Measurements from ENCODE around the gene SERPINB6. TPM values are rescaled to one million over a fixed set of nuclear protein-coding genes. Genes with fewer than 3 reads are reported as not detected.

Gene SERPINB6
- total and polyA plus RNA-seq, 9 of the 15 experiments (the other 6 are each of a cell fraction or from before 2014, with no cell fraction given), result 86.6 to 211 (median 143) TPM

- TF ChIP-seq, protein P1, sequence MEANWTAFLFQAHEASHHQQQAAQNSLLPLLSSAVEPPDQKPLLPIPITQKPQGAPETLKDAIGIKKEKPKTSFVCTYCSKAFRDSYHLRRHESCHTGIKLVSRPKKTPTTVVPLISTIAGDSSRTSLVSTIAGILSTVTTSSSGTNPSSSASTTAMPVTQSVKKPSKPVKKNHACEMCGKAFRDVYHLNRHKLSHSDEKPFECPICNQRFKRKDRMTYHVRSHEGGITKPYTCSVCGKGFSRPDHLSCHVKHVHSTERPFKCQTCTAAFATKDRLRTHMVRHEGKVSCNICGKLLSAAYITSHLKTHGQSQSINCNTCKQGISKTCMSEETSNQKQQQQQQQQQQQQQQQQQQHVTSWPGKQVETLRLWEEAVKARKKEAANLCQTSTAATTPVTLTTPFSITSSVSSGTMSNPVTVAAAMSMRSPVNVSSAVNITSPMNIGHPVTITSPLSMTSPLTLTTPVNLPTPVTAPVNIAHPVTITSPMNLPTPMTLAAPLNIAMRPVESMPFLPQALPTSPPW (CRISPR knock-in tag; IDR thresholded peaks at IDR 0.05), result peak; percentile 61
- TF ChIP-seq, protein P2, sequence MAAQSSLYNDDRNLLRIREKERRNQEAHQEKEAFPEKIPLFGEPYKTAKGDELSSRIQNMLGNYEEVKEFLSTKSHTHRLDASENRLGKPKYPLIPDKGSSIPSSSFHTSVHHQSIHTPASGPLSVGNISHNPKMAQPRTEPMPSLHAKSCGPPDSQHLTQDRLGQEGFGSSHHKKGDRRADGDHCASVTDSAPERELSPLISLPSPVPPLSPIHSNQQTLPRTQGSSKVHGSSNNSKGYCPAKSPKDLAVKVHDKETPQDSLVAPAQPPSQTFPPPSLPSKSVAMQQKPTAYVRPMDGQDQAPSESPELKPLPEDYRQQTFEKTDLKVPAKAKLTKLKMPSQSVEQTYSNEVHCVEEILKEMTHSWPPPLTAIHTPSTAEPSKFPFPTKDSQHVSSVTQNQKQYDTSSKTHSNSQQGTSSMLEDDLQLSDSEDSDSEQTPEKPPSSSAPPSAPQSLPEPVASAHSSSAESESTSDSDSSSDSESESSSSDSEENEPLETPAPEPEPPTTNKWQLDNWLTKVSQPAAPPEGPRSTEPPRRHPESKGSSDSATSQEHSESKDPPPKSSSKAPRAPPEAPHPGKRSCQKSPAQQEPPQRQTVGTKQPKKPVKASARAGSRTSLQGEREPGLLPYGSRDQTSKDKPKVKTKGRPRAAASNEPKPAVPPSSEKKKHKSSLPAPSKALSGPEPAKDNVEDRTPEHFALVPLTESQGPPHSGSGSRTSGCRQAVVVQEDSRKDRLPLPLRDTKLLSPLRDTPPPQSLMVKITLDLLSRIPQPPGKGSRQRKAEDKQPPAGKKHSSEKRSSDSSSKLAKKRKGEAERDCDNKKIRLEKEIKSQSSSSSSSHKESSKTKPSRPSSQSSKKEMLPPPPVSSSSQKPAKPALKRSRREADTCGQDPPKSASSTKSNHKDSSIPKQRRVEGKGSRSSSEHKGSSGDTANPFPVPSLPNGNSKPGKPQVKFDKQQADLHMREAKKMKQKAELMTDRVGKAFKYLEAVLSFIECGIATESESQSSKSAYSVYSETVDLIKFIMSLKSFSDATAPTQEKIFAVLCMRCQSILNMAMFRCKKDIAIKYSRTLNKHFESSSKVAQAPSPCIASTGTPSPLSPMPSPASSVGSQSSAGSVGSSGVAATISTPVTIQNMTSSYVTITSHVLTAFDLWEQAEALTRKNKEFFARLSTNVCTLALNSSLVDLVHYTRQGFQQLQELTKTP (IDR thresholded peaks at IDR 0.05; ENCODE audit: low read depth in 1 of 2, partially characterized antibody in 2 of 2), result peak; percentile 64 to 85
- TF ChIP-seq, protein P3, sequence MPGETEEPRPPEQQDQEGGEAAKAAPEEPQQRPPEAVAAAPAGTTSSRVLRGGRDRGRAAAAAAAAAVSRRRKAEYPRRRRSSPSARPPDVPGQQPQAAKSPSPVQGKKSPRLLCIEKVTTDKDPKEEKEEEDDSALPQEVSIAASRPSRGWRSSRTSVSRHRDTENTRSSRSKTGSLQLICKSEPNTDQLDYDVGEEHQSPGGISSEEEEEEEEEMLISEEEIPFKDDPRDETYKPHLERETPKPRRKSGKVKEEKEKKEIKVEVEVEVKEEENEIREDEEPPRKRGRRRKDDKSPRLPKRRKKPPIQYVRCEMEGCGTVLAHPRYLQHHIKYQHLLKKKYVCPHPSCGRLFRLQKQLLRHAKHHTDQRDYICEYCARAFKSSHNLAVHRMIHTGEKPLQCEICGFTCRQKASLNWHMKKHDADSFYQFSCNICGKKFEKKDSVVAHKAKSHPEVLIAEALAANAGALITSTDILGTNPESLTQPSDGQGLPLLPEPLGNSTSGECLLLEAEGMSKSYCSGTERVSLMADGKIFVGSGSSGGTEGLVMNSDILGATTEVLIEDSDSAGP (CRISPR knock-in tag; IDR thresholded peaks at IDR 0.05), result no peak
- TF ChIP-seq TSHZ1 (CRISPR knock-in tag; IDR thresholded peaks at IDR 0.05) (no peak), CBX3 (IDR thresholded peaks at IDR 0.05; ENCODE audit: borderline replicate concordance in 1 of 2, low read length in 2 of 2) (peak in 1 of 2 experiments; percentile 89; a peak in 2 of 3 replicates), E2F6 (IDR thresholded peaks at IDR 0.05; ENCODE audit: borderline replicate concordance in 1 of 2, extremely low read depth in 1 of 2, insufficient read depth in 1 of 2, insufficient read length in 1 of 2, low read depth in 1 of 2, low read length in 1 of 2, poor library complexity in 1 of 2, severe bottlenecking in 1 of 2) (no peak), MAFK (IDR thresholded peaks at IDR 0.05; ENCODE audit: low read length) (peak; percentile 99), ESRRA (IDR thresholded peaks at IDR 0.05; ENCODE audit: borderline replicate concordance, low read depth) (peak; percentile 73; the same call in 1 of the 2 replicates), PPARD (CRISPR knock-in tag; IDR thresholded peaks at IDR 0.05) (no peak), ZNF75A (CRISPR knock-in tag; IDR thresholded peaks at IDR 0.05) (no peak)
- TF ChIP-seq, protein P4, sequence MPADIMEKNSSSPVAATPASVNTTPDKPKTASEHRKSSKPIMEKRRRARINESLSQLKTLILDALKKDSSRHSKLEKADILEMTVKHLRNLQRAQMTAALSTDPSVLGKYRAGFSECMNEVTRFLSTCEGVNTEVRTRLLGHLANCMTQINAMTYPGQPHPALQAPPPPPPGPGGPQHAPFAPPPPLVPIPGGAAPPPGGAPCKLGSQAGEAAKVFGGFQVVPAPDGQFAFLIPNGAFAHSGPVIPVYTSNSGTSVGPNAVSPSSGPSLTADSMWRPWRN (IDR thresholded peaks at IDR 0.05; ENCODE audit: low read depth), result peak; percentile 22; the same call in 1 of the 2 replicates
These were observed 30.5 kb upstream of the SERPINB6 start (continued) for GRCh38 chr6:3001773-3002293.

Data from K562 (cell line).